GM12875 (cell line): ENCODE data around the gene ABCA1.
"Not testable (repeated sequence)": the region's sequence is repeated elsewhere in the genome, so short reads cannot be mapped to it uniquely, and the experiment has no call there.

ENCODE experiments used
- H3K4me3 ChIP-seq: one replicate; pipeline ENCODE4 v1.5.1; 2011; ENCODE audit warnings: low read depth, low read length, control low read depth
- TF ChIP-seq, protein P1 (sequence below): IDR thresholded peaks from 2 replicates; pipeline ENCODE4 v1.5.1; 2011; ENCODE audit warnings: low read depth, mild to moderate bottlenecking, control low read depth, inconsistent platforms, low read length, moderate library complexity, borderline replicate concordance; ENCODE audit not compliant: insufficient read depth

ABCA1 gene

DNA sequence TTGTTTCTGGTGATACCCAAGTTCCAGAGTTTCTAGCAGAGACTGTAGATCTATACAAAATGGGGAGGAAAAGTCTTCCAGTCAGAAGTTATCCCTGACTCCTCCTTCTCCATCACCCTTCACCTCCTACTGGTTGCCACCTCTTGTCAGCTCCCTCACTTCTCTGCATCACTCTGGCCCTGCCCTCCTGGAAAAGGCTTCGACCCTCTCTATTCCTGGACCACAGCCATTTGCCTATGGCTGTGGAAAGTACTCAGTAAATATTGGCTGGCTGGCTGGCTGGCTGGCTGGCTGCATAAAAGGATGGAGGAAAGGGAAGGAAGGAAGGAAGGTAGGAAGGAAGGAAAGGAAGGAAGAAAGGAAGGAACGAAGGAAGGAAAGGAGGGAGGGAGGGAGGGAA, 32.7 kb upstream of the ABCA1 start:
- TF ChIP-seq, protein P1, sequence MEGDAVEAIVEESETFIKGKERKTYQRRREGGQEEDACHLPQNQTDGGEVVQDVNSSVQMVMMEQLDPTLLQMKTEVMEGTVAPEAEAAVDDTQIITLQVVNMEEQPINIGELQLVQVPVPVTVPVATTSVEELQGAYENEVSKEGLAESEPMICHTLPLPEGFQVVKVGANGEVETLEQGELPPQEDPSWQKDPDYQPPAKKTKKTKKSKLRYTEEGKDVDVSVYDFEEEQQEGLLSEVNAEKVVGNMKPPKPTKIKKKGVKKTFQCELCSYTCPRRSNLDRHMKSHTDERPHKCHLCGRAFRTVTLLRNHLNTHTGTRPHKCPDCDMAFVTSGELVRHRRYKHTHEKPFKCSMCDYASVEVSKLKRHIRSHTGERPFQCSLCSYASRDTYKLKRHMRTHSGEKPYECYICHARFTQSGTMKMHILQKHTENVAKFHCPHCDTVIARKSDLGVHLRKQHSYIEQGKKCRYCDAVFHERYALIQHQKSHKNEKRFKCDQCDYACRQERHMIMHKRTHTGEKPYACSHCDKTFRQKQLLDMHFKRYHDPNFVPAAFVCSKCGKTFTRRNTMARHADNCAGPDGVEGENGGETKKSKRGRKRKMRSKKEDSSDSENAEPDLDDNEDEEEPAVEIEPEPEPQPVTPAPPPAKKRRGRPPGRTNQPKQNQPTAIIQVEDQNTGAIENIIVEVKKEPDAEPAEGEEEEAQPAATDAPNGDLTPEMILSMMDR: no peak
- no peak overlapping the region for H3K4me3 ChIP-seq

DNA sequence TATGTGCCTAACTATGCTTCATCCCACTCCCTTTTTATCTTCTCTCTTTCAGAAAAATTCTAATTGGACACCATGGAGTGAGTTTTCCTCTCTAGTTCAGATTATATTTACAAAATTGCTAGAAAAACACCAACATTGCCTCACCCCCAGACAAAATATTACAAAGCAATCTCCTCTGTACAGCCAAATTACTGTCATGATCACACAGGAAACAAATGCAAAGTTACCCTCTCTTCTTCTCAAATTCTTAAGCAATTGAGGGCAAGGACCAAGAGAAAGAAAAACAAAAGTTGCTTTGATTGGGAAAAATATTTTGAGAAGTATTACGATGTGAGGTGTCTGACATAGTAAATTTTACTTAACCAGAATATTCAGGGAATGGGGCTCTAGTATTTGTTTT, 30.8 kb upstream of the ABCA1 start:
- H3K4me3 ChIP-seq: no peak overlapping the region
- TF ChIP-seq, protein P1: no peak

DNA sequence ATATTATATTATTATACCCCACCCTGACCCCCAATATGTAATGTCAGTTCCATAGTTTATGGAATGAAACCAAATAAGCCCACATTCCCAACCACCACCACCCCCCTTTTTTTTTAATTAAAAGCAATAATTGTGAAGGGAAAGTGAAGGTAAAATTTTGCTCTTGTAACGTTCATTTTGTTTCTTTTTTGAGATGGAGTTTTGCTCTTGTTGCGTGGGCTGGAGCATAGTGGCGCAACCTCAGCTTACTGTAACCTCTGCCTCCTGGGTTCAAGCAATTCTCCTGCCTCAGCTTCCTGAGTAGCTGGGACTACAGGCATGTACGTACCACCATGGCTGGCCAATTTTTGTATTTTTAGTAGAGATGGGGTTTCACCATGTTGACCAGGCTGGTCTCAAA, 30.1 kb upstream of the ABCA1 start:
- not testable (repeated sequence) for H3K4me3 ChIP-seq

DNA sequence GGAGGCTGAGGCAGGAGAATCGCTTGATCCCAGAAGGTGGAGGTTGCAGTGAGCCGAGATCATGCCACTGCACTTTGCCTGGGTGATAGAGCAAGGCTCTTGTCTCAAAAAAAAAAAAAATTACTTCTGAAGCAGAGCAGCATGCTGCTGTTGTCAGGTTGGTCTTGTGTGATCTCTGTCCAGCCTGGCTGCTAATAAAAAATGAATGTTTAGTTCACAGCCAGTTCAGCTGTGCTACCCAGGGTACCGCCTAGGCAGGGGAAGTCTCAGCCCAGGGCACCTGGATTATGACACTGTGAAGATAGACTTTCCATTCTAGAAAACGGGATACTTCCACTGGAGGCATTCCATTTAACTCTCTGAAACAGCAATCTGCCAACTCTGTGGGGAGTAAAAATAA, 23.5 kb upstream of the ABCA1 start:
- TF ChIP-seq, protein P1: no peak
- H3K4me3 ChIP-seq: no peak overlapping the region

DNA sequence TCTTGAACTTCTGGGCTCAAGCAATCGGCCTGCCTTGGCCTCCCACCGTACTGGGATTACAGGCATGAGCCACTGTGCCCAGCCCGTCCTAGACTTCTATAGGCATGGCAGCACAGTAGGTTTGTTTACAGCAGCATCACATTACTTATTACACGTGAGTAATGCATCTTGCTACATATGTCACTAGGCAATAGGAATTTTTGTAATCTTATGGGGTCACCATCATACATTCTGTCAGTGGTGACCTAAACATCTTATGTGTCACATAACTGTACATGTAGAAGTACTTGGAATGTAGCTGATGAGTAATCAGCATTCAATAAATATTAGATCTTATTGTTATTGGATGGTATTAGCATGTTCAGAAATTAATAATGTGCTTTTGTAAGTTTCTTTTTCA, 22.9 kb upstream of the ABCA1 start:
- TF ChIP-seq, protein P1: no peak
- H3K4me3 ChIP-seq: no peak overlapping the region

DNA sequence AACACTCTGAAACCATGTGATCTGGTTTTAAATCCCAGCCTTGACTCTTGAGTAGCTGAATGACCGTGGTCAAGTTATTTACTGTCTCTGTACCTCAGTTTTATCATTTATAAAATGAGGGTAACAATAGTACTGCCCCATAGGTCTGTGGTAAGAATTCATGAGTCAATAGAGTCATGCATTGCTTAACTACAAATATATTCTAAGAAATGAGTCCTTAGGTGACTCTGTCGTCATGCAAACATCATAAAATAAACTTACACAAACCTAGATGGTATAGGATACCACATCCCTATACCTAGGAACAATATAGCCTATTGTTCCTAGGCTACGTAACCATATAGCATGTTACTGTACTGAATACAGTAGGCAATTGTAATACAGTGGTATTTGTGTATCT, 20.3 kb upstream of the ABCA1 start:
- H3K4me3 ChIP-seq: no peak overlapping the region
- TF ChIP-seq, protein P1: no peak

DNA sequence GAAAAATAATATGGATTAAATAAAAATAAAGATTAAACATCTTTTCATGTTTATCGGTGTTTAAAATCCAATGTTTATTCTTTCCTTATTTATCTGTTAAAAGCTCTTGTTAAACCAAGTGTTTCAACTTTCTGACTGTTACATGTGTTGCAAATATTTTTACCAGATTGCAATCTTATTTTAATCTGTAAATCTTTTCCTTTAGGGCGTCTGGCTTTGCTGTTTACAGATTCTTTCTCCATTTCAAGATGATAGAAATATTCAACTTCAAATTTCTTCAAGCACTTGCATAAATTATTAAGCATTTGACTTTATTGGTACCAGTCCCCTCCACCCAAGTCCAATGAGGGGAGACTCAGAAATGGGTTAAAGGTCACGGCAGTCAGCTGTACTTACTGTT, 16.9 kb upstream of the ABCA1 start:
- TF ChIP-seq, protein P1: no peak
- H3K4me3 ChIP-seq: no peak overlapping the region

DNA sequence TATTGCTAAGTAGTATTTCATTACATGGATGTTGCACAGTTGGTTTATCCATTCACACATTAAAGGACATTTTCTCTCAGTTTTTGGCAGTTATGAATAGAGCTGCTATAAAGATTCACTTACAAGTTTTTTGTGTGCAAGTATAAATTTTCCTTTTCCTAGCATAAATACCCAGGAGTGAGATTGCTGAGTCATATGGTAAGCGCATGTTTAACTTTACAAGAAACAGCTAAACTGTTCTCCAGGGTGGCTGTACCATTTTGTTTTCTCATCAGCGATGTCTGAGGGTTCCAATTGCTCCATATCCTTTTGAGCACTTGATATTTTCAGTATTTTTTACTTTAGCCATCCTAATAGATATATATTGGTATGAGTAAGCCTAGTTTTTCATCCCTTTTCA, 16.4 kb upstream of the ABCA1 start:
- TF ChIP-seq, protein P1: no peak
- no peak overlapping the region for H3K4me3 ChIP-seq
